Smooth muscle cell (in vitro differentiated cells): ENCODE data around the gene IQCE. TPM values are rescaled to one million over a fixed set of nuclear protein-coding genes. Genes with fewer than 3 reads are reported as not detected.

ENCODE experiments used
- DNase-seq: peaks from one replicate; lab custom pipeline; 2025; ENCODE audit not compliant: unreplicated experiment; lab: John Stamatoyannopoulos, UW
- H2AFZ ChIP-seq: fragments of 200-600 bp; sonication (generic); 2 replicates; pipeline ENCODE4 v1.6.0; 2016; ENCODE audit warnings: antibody characterized with exemption, low read depth, mild to moderate bottlenecking
- H3F3A ChIP-seq: fragments of 200-600 bp; sonication (generic); 2 replicates; pipeline ENCODE4 v1.6.0; 2017; ENCODE audit warnings: antibody characterized with exemption, low read depth
- H3K27ac ChIP-seq: fragments of 200-600 bp; sonication (generic); 2 replicates; pipeline ENCODE4 v1.5.1; 2016; ENCODE audit warnings: low read depth, mild to moderate bottlenecking
- H3K27me3 ChIP-seq: fragments of 200-600 bp; sonication (generic); 2 replicates; pipeline ENCODE4 v1.6.1; 2016; ENCODE audit warnings: low read depth, mild to moderate bottlenecking
- H3K36me3 ChIP-seq: fragments of 200-600 bp; sonication (generic); 2 replicates; pipeline ENCODE4 v1.5.1; 2016; ENCODE audit warnings: low read depth
- H3K4me1 ChIP-seq: fragments of 200-600 bp; sonication (generic); 2 replicates; pipeline ENCODE4 v1.5.1; 2016; ENCODE audit warnings: low read depth
- H3K4me2 ChIP-seq: fragments of 200-600 bp; sonication (generic); 2 replicates; pipeline ENCODE4 v1.6.0; 2016; ENCODE audit warnings: mild to moderate bottlenecking
- H3K4me3 ChIP-seq: fragments of 200-600 bp; sonication (generic); 2 replicates; pipeline ENCODE4 v1.5.1; 2016; ENCODE audit warnings: mild to moderate bottlenecking
- H3K79me2 ChIP-seq: fragments of 200-600 bp; sonication (generic); 2 replicates; pipeline ENCODE4 v1.6.0; 2016; ENCODE audit warnings: low read depth, mild to moderate bottlenecking
- H3K9ac ChIP-seq: fragments of 200-600 bp; sonication (generic); 2 replicates; pipeline ENCODE4 v1.6.0; 2016; ENCODE audit warnings: low read depth
- H3K9me3 ChIP-seq: fragments of 200-600 bp; sonication (generic); replicated peaks from 2 replicates; pipeline ENCODE4 v1.5.1; 2016; ENCODE audit warnings: low read depth
- H4K20me1 ChIP-seq: fragments of 200-600 bp; sonication (generic); 2 replicates; pipeline ENCODE4 v1.6.0; 2016; ENCODE audit warnings: low read depth
- CTCF ChIP-seq: fragments of 200-600 bp; sonication (generic); IDR thresholded peaks from 2 replicates; pipeline ENCODE4 v1.5.1; 2017; ENCODE audit warnings: borderline replicate concordance, mild to moderate bottlenecking, antibody characterized with exemption; ENCODE audit not compliant: insufficient read depth, poor library complexity, severe bottlenecking
- WGBS: methylation state at CpG from one replicate; pipeline ENCODE4 v1.1.7; 2016; ENCODE audit warnings: low lambda C conversion rate; 5-methylcytosine and 5-hydroxymethylcytosine counted together
- polyA plus RNA-seq: library from polyadenylated mRNA; unstranded; fragments of >200 nt; fragmentation: Nextera tagmentation; extraction: Ambion mirVana; gene quantifications from 2 replicates; pipeline ENCODE4 v1.2.1, GENCODE V29; 2016
- total RNA-seq: library from RNA; depleted of rRNA; stranded (reverse); fragments of >200 nt; gene quantifications from 2 replicates; pipeline ENCODE4 v1.2.3, GENCODE V29; 2014

Gene IQCE
- total and polyA plus RNA-seq, 2 experiments from 2014 or later, result 5.8 to 12.7 TPM

DNA sequence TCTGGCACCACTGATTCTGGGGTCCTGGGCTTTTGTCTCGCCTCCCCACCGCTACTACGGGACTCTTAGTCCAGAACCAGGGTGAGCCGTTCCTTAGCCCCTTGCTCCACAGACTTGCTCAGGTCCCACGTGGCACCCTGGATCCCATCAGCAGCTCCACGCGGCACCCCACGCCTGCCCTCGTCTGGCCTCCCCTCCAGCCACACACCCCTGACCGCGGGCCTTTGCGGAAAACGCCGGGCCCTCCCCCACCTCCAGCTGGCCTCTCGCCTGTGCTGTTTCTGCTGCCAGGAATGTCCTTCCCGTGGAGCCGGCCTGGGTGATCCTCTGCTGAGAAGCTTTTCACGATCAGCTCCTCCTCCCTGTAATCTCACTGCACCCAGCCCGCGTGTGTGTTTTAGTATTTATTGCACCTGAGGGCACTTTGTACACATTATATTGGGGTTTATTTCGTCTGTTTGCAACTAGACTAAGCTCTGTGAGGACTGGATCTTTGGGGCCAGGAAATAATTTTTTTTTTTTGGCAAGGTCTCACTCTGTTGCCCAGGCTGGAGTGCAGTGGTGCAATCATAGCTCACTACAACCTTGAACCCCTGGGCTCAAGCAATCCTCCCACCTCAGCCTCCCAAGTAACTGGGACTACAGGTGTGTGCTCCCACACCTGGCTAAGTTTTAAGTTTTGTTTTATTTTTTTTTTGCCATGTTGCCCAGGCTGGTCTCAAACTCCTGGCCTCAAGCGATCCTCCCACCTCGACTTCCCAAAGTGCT is 62.5 kb downstream of the IQCE start:
- no peaks in the 10 kb centered on the region for H3K27me3 ChIP-seq
- no peaks in the 10 kb centered on the region for H3K79me2 ChIP-seq
- no peak overlapping the region for H2AFZ ChIP-seq
- H4K20me1 ChIP-seq, result no peaks in the 10 kb centered on the region
- peak; percentile 20 for DNase-seq
- no peaks in the 10 kb centered on the region for H3K9me3 ChIP-seq
- peak overlapping the region; percentile 40 for H3K4me2 ChIP-seq
- no peak overlapping the region for H3K27ac ChIP-seq
- H3F3A ChIP-seq, result peaks cover 7% of the 10 kb centered on the region
- peaks cover 21% of the 10 kb centered on the region for H3K4me1 ChIP-seq
- no peak overlapping the region for H3K4me3 ChIP-seq
- 31% methylated on average over 23 of the region's 23 CpGs for WGBS
- H3K36me3 ChIP-seq, result no peaks in the 10 kb centered on the region
- H3K9ac ChIP-seq, result no peak overlapping the region
- TF ChIP-seq CTCF, result no peak

DNA sequence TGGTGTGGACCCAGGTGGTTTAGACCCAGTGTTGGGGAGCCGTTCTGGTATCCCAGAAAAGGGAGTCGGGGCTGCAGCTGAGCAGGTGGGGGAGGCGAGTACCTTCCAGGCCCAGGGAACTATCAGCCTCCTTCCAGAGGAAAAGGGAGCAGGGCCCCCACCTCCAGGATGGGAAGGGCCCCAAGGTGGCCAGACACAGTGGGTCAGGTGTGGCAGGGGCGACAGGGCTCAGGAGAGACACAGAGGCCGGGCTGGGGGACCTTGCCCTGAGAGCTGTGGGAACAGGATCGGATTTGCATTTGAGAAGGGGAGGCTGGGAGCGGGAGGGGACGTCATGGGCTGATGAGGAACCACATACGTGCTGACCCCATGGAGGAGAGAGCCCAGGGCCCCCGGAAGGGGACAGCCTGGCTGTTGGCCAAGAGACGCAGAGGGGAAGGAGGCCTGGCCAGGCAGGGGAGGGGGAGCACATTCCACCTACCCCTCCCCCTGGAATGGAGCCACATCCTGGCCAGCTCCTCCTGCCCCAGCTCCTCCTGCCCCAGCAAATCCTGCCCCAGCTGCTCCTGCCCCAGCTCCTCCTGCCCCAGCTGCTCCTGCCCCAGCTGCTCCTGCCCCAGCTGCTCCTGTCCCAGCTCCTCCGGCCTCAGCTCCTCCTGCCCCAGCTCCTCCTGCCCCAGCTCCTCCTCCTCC is 63.3 kb downstream of the IQCE start:
- peaks cover 7% of the 10 kb centered on the region for H3F3A ChIP-seq
- H4K20me1 ChIP-seq, result no peaks in the 10 kb centered on the region
- H3K4me1 ChIP-seq, result peaks cover 15% of the 10 kb centered on the region
- no peak overlapping the region for H2AFZ ChIP-seq
- WGBS, result 54% methylated on average over 12 of the region's 12 CpGs
- no peaks in the 10 kb centered on the region for H3K36me3 ChIP-seq
- DNase-seq, result peak; percentile 15
- H3K4me3 ChIP-seq, result no peak overlapping the region
- no peak for TF ChIP-seq CTCF
- no peaks in the 10 kb centered on the region for H3K79me2 ChIP-seq
- H3K9me3 ChIP-seq, result no peaks in the 10 kb centered on the region
- H3K27ac ChIP-seq, result no peak overlapping the region
- H3K27me3 ChIP-seq, result no peaks in the 10 kb centered on the region
- no peak overlapping the region for H3K9ac ChIP-seq
- H3K4me2 ChIP-seq, result peak overlapping the region; percentile 8

DNA sequence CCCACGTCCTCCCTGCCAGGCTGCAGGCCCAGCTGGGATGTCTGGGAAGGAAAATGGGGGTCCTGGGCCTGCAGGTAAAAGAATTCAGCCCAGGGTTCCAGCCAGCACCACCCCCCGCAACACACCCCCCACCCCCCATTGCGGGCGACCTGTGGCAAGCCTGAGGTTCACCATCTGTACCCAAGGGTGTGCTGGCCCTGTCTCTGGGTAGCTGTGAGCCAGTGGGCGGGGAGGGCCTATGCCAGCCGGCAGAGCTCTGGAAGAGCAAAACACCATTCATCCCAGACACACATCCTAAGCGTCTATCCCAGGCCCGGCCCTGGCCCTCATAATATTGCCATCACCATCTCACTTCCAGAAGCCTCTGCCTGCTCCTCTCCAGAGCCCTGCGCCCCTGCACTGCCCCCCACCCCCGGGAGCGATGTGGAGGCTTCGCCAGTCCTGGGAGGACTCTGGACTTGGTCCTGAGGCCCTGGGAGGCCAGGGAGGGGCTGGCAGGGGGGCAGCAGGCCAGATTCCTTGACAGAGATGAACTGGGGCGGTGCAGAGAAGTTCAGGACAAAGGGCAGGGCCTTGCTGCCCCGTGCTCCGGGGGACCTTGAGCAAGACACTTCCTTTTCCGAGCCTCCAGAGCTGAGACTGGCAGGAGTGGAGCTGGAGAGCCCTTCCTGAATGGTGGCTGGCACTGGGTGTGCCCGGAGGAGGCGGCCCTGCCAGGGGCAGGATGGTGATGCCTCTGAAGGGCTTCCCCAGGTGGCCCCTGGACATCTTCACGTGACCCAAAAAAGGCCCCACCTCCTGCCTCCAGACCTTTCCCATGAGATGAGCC is 64.3 kb downstream of the IQCE start:
- H4K20me1 ChIP-seq, result no peaks in the 10 kb centered on the region
- no peak overlapping the region for H3K4me2 ChIP-seq
- H3K9ac ChIP-seq, result no peak overlapping the region
- DNase-seq, result no peak
- no peak overlapping the region for H3K4me3 ChIP-seq
- no peak for TF ChIP-seq CTCF
- H3K27me3 ChIP-seq, result no peaks in the 10 kb centered on the region
- no peaks in the 10 kb centered on the region for H3K79me2 ChIP-seq
- H3K9me3 ChIP-seq, result no peaks in the 10 kb centered on the region
- H2AFZ ChIP-seq, result no peak overlapping the region
- no peaks in the 10 kb centered on the region for H3K36me3 ChIP-seq
- H3K27ac ChIP-seq, result no peak overlapping the region
- WGBS, result 75% methylated on average over 19 of the region's 19 CpGs
- H3K4me1 ChIP-seq, result peaks cover 10% of the 10 kb centered on the region
- H3F3A ChIP-seq, result peaks cover 7% of the 10 kb centered on the region
